Neural cell (in vitro differentiated cells): ENCODE results near the gene RHCG.

Experiments
- EP300 ChIP-seq: fragments of 450-650 bp; conservative IDR thresholded peaks from 2 replicates; pipeline ENCODE4 v1.6.1; 2014; ENCODE audit warnings: antibody characterized with exemption, mild to moderate bottlenecking, moderate library complexity; ENCODE audit not compliant: poor library complexity, severe bottlenecking
- TF ChIP-seq, protein P1 (sequence below): fragments of 450-650 bp; IDR thresholded peaks from 2 replicates; pipeline ENCODE4 v1.5.1; 2014; ENCODE audit warnings: antibody characterized with exemption, mild to moderate bottlenecking, moderate library complexity; ENCODE audit not compliant: poor library complexity, severe bottlenecking
- TF ChIP-seq, protein P2 (sequence below): IDR thresholded peaks from 2 replicates; pipeline ENCODE4 v1.6.1; 2012; ENCODE audit warnings: borderline replicate concordance

DNA sequence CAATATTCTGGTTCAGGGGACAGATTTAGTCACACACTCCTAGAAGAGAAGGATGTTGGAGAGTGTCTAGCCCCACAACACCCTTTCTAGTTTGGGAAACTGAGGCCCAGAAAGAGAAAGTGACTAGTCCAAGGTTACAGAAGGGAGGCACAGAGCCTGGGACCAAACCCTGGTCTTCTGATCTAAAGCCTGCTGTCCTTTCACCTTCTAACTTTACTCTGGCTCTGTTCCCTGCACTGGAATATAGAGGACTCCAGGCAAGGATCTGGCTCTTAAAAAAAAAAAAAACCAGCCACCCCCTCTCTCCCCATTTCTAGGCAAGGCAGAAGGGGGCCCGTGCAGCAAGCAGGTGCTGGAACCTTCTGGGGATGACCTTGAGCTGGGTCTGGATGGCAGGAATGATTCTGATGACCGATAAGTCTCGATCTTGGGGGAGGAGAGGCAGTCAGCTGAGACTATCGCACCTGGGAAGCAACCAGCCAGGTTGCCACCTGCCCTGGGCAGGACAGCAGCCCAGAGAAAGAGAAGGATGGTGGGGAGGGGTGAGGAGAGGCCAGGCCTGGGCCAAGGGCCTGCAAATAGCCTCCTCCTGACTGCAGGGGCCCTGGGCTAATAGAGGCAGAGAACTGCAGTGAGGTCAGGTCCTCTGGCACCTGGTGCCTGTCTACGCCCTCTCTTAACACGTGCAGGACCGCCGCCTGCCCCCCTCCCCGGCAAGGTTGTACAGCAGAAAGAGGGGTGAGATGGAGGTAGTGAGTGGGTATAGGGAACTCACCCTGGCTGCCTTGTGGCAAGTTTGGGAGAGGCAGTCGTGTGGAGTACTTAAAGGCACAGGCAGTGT is 30.4 kb upstream of the RHCG start:
- TF ChIP-seq, protein P1, sequence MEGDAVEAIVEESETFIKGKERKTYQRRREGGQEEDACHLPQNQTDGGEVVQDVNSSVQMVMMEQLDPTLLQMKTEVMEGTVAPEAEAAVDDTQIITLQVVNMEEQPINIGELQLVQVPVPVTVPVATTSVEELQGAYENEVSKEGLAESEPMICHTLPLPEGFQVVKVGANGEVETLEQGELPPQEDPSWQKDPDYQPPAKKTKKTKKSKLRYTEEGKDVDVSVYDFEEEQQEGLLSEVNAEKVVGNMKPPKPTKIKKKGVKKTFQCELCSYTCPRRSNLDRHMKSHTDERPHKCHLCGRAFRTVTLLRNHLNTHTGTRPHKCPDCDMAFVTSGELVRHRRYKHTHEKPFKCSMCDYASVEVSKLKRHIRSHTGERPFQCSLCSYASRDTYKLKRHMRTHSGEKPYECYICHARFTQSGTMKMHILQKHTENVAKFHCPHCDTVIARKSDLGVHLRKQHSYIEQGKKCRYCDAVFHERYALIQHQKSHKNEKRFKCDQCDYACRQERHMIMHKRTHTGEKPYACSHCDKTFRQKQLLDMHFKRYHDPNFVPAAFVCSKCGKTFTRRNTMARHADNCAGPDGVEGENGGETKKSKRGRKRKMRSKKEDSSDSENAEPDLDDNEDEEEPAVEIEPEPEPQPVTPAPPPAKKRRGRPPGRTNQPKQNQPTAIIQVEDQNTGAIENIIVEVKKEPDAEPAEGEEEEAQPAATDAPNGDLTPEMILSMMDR: no peak
- no peak for TF ChIP-seq EP300
- TF ChIP-seq, protein P2, sequence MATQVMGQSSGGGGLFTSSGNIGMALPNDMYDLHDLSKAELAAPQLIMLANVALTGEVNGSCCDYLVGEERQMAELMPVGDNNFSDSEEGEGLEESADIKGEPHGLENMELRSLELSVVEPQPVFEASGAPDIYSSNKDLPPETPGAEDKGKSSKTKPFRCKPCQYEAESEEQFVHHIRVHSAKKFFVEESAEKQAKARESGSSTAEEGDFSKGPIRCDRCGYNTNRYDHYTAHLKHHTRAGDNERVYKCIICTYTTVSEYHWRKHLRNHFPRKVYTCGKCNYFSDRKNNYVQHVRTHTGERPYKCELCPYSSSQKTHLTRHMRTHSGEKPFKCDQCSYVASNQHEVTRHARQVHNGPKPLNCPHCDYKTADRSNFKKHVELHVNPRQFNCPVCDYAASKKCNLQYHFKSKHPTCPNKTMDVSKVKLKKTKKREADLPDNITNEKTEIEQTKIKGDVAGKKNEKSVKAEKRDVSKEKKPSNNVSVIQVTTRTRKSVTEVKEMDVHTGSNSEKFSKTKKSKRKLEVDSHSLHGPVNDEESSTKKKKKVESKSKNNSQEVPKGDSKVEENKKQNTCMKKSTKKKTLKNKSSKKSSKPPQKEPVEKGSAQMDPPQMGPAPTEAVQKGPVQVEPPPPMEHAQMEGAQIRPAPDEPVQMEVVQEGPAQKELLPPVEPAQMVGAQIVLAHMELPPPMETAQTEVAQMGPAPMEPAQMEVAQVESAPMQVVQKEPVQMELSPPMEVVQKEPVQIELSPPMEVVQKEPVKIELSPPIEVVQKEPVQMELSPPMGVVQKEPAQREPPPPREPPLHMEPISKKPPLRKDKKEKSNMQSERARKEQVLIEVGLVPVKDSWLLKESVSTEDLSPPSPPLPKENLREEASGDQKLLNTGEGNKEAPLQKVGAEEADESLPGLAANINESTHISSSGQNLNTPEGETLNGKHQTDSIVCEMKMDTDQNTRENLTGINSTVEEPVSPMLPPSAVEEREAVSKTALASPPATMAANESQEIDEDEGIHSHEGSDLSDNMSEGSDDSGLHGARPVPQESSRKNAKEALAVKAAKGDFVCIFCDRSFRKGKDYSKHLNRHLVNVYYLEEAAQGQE: no peak
